ENCODE results near the gene HAPLN2.
A peak's percentile ranks its signal among the peaks of the same experiment; 100 is the strongest.

The HAPLN2 gene

GRCh38 chr1:156618853-156619581 is at the start of gene HAPLN2:
Gene HAPLN2, plus strand, starts transcription at chr1:156619415. Its CDS starts 4,076 bp downstream, at chr1:156623491.
- ChIA-PET POLR2A (interaction anchor here (0.7 to 1.3 kb wide), 2 partner anchors 42 to 109 kb away, joined by 6 to 7 read pairs; partner anchors contain the start of genes ISG20L2 and METTL25B), CTCF (interaction anchor here (0.5 to 4.7 kb wide), 32 partner anchors 8 to 1208 kb away, joined by 3 to 45 read pairs (median 5); partner anchors contain the start of genes CRABP2, GPATCH4, NAXE and NES)
- Histone ChIP-seq H3K9me3 (ENCODE audit: control insufficient read depth, insufficient read depth, low read depth, low read length) (no peaks in the 10 kb centered on the region), H3K27ac (ENCODE audit: extremely low read depth, low read depth, low read length) (no peak within 1 kb of the TSS), H3K36me3 (ENCODE audit: control insufficient read depth in 2 of 2, insufficient read depth in 1 of 2, low read length in 2 of 2) (no peaks in the 10 kb centered on the region), H3K4me3 (ENCODE audit: low read depth, low read length) (no peak within 1 kb of the TSS), H3K4me1 (ENCODE audit: control insufficient read depth, insufficient read depth, low read length) (peaks cover 5% of the 10 kb centered on the region)
- TF ChIP-seq ZNF148 (tag by site-specific recombination; IDR thresholded peaks at IDR 0.05; ENCODE audit: borderline replicate concordance) (no peak), ZNF335 (tag by site-specific recombination; conservative IDR thresholded peaks at IDR 0.05) (0 out of 2 replicates have a peak, but pooled peaks have one; percentile 14), ZNF280C (tag by site-specific recombination; IDR thresholded peaks at IDR 0.05) (no peak), CTCF (tag by site-specific recombination; IDR thresholded peaks at IDR 0.05) (peak; percentile 54; the same call in 1 of the 2 replicates), ZNF10 (tag by site-specific recombination; IDR thresholded peaks at IDR 0.05) (no peak), ZNF518A (tag by site-specific recombination; conservative IDR thresholded peaks at IDR 0.05; ENCODE audit: low read depth) (no peak), ZBTB6 (tag by site-specific recombination; IDR thresholded peaks at IDR 0.05) (no peak), ZNF169 (tag by site-specific recombination; IDR thresholded peaks at IDR 0.05) (no peak), ZNF585B (tag by site-specific recombination; IDR thresholded peaks at IDR 0.05) (no peak), ZNF2 (tag by site-specific recombination; IDR thresholded peaks at IDR 0.05) (no peak), ZNF433 (tag by site-specific recombination; IDR thresholded peaks at IDR 0.05; ENCODE audit: low read depth) (no peak), ZNF488 (tag by site-specific recombination; IDR thresholded peaks at IDR 0.05) (no peak), ZNF26 (tag by site-specific recombination; IDR thresholded peaks at IDR 0.05) (no peak), ZNF398 (tag by site-specific recombination; IDR thresholded peaks at IDR 0.05) (no peak), ZFP41 (tag by site-specific recombination; IDR thresholded peaks at IDR 0.05; ENCODE audit: borderline replicate concordance) (no peak), MEIS1 (CRISPR knock-in tag; IDR thresholded peaks at IDR 0.05; ENCODE audit: borderline replicate concordance) (no peak), KLF1 (tag by site-specific recombination; IDR thresholded peaks at IDR 0.05) (no peak), GLI2 (tag by site-specific recombination; IDR thresholded peaks at IDR 0.05; ENCODE audit: borderline replicate concordance, low read depth) (no peak)
